Prostate gland (tissue), 2 donors: ENCODE data around the gene MGAT4A. TPM values are rescaled to one million over a fixed set of nuclear protein-coding genes. Genes with fewer than 3 reads are reported as not detected.

Source experiments
- DNase-seq: peaks from one replicate; pipeline ENCODE4 v3.0.0-alpha.2; 2019; ENCODE audit warnings: low spot score
- H3K27ac ChIP-seq, 2 donors: fragments of 200-600 bp; sonication (generic); 2 replicates each; pipeline ENCODE4 v1.5.1; 2017 to 2019
- H3K27me3 ChIP-seq: fragments of 200-600 bp; sonication (generic); replicated peaks from 2 replicates; pipeline ENCODE4 v1.5.1; 2019; ENCODE audit not compliant: insufficient read depth
- H3K36me3 ChIP-seq, 2 donors: fragments of 200-600 bp; sonication (generic); 1 replicate in 1 of 2; 2 replicates in 1 of 2; pipeline versions ENCODE4 v1.5.1 to v1.8.1; 2017 to 2019
- H3K4me1 ChIP-seq: fragments of 200-600 bp; sonication (generic); replicated peaks from 2 replicates; pipeline ENCODE4 v1.5.1; 2019
- H3K4me3 ChIP-seq, 2 donors: fragments of 200-600 bp; sonication (generic); 2 replicates each; pipeline ENCODE4 v1.5.1; 2017 to 2019
- H3K9me3 ChIP-seq: fragments of 200-600 bp; sonication (generic); 2 replicates; pipeline ENCODE4 v1.5.1; 2017
- CTCF ChIP-seq, 4 experiments: fragments of 200-600 bp in 2 of 4; fragments of 450-650 bp in 2 of 4; sonication (generic) in 2 of 4; IDR thresholded peaks; 1 replicate in 3 of 4; 2 replicates in 1 of 4; pipeline ENCODE4 v1.5.1; 2016 to 2019; ENCODE audit warnings: antibody characterized with exemption in 4 of 4, mild to moderate bottlenecking in 2 of 4, moderate library complexity in 2 of 4
- POLR2A ChIP-seq: fragments of 450-650 bp; IDR thresholded peaks from one replicate; pipeline ENCODE4 v1.6.1; 2016; ENCODE audit warnings: antibody characterized with exemption, mild to moderate bottlenecking
- POLR2AphosphoS5 ChIP-seq: sonication (generic); formaldehyde crosslinking; IDR thresholded peaks from one replicate; pipeline ENCODE4 v1.6.1; 2017; ENCODE audit warnings: antibody characterized with exemption
- WGBS: methylation state at CpG from one replicate; pipeline ENCODE4 v1.1.5; 2018; 5-methylcytosine and 5-hydroxymethylcytosine counted together
- intact Hi-C: fragments of 100-400 bp; cut with DNase I; formaldehyde crosslinking; loops from one replicate; pipeline ENCODE4 v1.14.2; 2022
- total RNA-seq, 2 donors: library from RNA; depleted of rRNA; stranded (reverse); fragments of >200 nt; gene quantifications; one replicate each; pipeline ENCODE4 v1.1.0, GENCODE V29; 2016

MGAT4A gene
- total RNA-seq, 2 donors from 2014 or later, result 14.0 to 20.4 TPM

DNA sequence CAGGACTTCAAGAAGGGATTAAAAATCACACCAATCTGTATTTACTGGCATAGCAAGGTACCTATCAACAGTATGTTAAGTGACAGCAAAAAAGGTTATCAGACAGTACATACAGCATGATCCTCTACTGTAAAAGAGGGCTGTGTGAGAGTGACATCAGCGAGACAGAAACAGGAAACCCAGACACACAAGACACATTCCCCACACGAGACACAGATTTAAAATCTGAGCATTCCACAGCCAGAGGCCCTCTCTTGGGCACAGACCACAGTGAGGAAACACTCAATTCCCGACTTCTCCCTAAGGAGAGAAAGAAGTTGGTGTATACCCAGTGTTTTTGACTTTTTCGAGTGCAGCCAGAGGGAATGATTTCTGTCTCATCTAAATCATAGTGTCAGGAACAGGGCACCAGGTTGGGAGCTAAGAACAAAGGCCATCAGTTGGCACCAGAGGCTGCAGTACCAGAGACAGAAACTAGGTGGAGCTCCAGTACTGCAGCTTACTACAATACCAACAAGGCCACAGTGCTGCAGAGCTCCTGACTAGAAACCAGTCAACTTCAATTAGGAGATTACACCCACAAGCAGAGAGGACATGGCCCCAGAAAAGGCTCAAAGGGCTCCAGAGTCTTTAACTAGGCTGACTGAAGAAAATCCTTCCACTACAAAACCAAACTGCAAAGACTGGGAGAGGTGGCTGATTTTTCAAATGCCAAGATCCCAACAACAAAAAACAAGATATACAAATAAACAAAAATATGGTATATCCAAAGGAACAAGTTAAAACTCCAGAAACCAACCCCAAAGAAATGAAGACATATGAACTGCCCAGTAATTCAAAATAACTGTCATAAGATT is 81.6 kb downstream of the MGAT4A start:
- WGBS, result 29% methylated on average over 4 of the region's 4 CpGs
- intact Hi-C loops, result loop anchor here (1.0 kb wide), 1 partner anchor 188 kb away; no protein-coding TSS in a partner anchor
- Histone ChIP-seq H3K4me3 (no peak overlapping the region), H3K9me3 (no peaks in the 10 kb centered on the region), H3K27me3 (no peaks in the 10 kb centered on the region), H3K4me1 (no peaks in the 10 kb centered on the region), H3K27ac (no peak overlapping the region), H3K36me3 (no peaks in the 10 kb centered on the region)
- peak; percentile 83 for DNase-seq
- TF ChIP-seq CTCF (IDR thresholded peaks at IDR 0.05) (peak; percentile 97 to 99 (median 98)), POLR2AphosphoS5 (peak; percentile 55), POLR2A (no peak)

DNA sequence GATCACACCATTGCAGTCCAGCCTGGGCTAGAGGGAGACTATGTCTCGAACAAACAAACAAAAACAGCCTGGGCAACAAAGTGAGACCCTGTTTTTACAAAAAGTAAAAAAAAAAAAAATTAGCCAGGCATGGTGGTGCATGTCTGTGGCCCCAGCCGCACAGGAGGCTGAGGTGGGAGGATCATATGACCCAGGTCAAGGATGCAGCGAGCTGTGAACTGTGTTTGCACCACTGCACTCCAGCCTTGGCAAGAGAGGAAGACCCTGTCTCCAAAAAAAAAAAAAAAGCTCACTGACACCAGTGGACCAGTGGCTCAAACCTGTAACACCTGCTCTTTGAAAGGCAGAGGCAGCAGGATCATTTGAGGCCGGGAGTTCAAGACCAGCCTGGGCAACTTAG is 82.5 kb downstream of the MGAT4A start:
- Histone ChIP-seq H3K27ac (no peak overlapping the region), H3K27me3 (no peaks in the 10 kb centered on the region), H3K9me3 (no peaks in the 10 kb centered on the region), H3K4me3 (no peak overlapping the region), H3K36me3 (no peaks in the 10 kb centered on the region), H3K4me1 (no peaks in the 10 kb centered on the region)
- intact Hi-C loops, result no loop called here
- DNase-seq, result no peak
- TF ChIP-seq CTCF (IDR thresholded peaks at IDR 0.05) (no peak), POLR2AphosphoS5 (no peak), POLR2A (no peak)
- WGBS, result 90% methylated on average over 4 of the region's 4 CpGs

DNA sequence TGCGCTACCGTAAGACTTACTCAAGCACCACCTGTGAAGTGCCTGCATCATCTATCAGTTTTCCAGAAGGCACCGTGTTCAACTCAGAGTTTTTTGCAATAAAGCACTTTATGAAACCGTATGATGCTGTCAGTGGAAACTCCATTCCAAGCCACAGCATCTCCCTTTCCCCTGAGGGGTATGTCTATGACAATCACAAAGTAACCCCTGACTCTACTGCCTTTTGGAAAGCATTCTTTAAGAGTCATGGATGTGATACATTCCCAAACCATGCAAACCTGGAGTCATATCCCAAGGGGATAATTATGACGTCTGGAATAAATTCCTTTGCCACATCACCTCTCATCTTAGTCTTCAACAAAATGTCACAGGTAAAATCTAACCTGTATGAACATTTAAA is 83.3 kb downstream of the MGAT4A start:
- Histone ChIP-seq H3K4me1 (no peaks in the 10 kb centered on the region), H3K36me3 (no peaks in the 10 kb centered on the region), H3K27me3 (no peaks in the 10 kb centered on the region), H3K4me3 (no peak overlapping the region), H3K27ac (no peak overlapping the region), H3K9me3 (no peaks in the 10 kb centered on the region)
- 80% methylated on average over 5 of the region's 5 CpGs for WGBS
- intact Hi-C loops, result no loop called here
- DNase-seq, result no peak
- TF ChIP-seq CTCF (IDR thresholded peaks at IDR 0.05) (no peak), POLR2A (no peak), POLR2AphosphoS5 (no peak)

DNA sequence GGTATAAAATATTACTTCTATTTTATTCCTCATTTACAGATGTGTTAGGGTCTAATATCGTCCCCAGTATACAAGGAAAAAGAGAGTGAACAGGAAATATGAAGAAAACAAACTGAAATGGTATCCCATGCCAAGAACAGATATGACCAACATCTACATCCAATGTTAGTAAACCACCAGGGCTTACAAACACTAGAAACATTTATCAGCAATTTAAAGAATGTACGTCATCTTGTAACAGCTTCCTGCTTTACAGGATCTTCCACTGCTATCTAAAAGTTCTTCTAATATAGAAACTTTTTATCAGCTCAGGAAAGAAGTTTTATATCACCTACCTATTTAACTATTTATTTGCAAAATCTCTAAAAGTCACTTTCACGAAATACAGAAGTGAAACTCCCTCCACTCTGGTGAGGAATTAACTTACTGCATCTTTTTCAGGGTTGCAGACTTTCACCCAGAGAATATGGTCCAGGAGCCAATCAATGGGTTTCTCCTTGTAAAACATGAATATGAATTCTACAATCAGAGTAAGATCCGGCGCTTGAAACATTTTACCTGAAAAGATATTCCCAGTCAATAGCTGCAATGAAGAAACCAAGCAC is 87.3 kb downstream of the MGAT4A start:
- Histone ChIP-seq H3K4me1 (no peaks in the 10 kb centered on the region), H3K4me3 (no peak overlapping the region), H3K27ac (no peak overlapping the region), H3K36me3 (no peaks in the 10 kb centered on the region), H3K9me3 (no peaks in the 10 kb centered on the region), H3K27me3 (no peaks in the 10 kb centered on the region)
- intact Hi-C loops, result no loop called here
- WGBS, result 88% methylated on average over 5 of the region's 5 CpGs
- DNase-seq, result no peak
- TF ChIP-seq CTCF (IDR thresholded peaks at IDR 0.05) (no peak), POLR2AphosphoS5 (no peak), POLR2A (no peak)
